ENCODE data around the gene ANKDD1A.

ANKDD1A gene

DNA sequence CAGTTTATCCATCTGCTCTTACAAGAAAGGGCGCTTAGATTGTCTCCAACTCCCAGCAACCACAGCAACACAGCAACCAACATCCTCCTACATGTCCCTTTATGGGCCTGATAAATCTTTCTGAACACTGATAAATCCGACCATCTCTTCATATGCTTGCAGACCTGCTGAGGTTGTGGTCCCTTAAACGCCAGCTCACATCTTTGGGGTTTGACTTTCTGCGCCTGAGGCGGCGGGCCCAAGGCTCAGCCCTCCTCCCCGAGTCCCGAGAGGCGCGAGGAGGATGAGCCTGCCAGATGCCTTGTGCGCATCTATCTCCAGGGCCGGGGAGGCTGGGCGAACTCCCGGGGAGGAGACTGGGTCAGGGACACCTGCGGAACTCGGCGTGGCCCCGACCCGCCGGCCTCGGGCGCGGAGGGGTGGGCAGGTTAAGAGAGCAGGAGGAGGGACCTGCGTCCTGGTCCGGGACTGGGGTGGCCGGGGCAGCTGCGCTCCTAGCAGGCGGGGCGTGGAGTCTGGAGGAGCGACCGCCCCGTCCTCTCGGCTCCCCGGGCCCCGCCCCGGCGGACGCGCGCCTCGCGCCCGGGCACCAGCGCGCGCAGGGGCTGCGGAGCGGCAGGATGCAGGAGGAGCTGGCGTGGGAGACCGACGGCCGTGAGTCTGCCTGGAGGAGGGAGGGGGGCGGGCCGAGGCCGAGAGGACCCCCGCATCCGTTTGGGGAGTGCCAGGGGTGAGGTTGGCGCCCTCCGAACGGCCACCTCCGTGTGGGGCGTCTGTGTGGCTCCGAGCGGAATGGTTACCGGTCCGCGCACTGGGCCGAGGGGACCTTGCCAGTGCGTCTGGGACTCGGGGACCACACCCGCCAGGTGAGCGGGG is at the start of gene ANKDD1A:
TSS of gene ANKDD1A (plus strand) at position 592 of the 876 bp plus-strand sequence. CDS start at position 621, 29 bp downstream.
- DNase-seq = peak; percentile 27

DNA sequence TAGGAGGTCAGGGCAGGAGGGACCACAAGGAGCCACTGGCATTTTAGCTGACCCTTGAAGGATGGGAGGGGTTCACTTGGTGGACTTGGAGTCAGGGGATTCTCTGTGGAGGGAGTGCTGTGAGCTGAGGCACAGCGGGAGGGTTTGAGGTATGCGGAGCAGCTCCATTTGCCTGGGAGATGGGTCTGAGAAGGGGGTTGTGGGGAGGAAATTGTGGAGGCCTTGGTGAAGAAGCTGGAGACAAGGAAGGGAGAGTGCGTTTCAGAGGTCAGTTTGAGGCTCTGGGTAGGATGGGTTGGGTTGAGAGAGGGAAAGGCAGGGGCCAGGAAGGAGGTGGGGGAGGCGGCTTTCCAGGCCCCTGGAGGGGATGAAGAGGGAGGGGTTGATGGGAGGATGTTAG is 49.7 kb upstream of the ANKDD1A start:
- no peak for DNase-seq

DNA sequence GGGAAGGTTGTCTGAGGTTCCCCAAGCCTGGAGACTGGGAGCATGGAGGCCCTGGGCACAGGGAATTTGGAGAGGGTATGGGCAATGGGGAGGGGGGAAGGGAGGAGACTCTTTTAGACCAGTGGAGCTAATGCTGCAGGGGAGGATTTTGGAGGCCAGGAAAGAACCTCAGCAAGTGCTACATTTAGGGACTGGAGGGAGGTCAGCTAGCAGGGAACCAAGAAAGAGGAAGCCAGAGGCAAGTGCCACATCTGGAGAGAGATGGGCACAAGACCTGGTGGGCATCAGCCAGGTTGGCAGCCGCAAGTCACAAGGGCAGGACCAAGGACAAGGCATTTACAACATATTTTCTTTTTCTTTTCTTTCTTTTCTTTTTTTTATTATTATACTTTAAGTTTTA is 49.3 kb upstream of the ANKDD1A start:
- no peak for DNase-seq

DNA sequence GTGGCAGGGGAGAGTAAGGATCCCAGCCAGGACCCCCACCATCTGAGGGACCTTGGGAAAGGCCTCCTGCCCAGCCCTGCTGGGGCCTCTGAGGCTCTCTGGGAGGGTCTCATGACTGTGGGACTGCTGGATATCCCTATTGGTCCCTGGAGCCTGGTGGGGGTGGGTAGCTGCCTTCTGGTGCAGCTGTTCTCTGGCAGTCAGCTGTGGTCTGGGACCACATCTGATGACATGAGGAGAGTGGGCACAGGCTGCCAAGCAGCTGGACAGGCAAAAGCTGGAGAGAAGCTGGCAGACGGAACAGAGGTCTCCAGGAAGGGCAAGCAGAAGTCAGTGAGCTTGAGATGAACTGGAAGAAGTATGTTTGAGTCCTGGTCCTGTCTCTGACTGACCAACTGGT is 47.6 kb upstream of the ANKDD1A start:
- DNase-seq = no peak

DNA sequence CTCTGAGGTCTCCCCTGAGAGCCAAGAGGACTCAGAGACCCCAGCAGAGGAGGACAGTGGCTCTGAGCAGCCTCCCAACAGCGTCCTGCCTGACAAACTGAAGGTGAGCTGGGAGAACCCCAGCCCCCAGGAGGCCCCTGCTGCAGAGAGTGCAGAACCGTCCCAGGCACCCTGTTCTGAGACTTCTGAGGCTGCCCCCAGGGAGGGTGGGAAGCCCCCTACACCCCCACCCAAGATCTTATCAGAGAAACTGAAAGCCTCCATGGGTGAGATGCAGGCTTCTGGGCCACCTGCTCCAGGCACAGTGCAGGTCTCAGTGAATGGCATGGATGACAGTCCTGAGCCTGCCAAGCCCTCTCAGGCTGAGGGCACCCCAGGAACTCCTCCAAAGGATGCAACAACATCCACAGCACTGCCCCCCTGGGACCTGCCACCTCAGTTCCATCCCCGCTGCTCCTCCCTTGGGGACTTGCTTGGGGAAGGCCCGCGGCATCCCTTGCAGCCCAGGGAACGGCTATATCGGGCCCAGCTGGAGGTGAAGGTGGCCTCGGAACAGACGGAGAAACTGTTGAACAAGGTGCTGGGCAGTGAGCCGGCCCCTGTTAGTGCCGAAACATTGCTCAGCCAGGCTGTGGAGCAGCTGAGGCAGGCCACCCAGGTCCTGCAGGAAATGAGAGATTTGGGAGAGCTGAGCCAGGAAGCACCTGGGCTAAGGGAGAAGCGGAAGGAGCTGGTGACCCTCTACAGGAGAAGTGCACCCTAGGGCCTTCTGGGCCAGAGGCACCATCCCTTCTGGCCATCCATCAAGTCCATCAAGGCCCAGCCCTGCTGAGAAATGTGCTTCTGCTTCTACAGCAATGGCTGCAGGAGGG is 46.3 kb upstream of the ANKDD1A start:
- no peak for DNase-seq

DNA sequence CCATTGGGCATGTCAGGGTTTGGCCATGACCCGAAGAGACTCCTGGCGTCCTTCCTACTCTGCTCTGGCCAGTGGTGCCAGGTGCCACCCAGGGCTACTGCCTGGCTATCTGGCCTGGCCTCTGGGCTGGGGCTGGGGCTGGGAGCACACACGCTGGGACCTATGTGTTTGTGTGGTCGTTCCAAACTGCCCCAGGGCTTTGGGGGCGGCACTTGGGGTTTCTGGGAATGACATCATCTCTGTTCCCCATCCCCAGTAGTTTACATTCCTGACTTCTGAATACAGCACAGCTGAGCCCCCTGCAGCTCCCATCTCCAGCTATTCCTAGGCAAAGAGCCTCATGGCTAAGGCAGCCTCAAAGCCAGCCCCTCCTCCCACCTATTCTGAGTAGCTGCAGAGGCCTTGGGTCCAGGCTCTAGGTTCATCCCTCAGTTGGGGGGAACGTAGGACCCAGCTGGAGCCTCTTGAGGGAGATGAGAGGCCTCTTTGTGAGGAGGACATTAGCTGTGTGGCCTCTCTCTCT is 45.6 kb upstream of the ANKDD1A start:
- no peak for DNase-seq

DNA sequence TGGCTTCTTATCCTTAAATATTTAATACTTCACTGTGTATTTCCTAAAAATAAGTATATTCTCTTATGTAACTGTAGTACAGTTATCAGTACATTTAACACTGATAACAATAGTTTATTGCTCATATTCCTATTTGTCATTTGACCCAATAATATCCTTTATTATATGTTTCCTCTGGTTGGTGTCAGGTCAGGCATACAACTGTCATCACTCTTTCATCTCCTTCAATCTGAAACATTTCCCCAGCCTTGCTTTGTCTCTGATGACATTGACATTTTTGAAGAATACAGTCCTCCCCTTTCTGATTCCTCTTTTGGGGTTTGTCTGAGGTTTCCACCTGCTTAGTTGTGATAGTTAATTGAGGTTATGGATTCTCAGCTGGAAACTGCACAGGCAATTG is 42.2 kb upstream of the ANKDD1A start:
- DNase-seq = no peak

DNA sequence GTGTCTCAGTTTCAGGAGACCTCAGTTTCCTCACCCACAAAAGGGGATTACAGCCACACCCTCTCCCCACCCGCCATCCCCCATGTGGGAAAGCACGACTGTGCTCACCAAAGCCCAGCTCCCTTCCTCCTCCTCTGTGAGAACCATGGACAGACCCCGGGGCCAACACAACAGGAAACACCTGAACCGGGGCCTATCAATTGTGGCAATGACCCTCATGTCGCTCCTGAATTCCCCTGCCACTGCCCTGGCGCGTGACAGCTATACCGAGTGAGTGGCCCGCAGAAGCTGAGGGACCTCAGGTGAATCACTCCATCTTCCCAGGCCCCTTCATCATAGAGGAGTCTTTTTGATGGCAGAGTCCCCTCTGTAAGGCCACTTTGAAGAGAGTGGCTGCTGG is 41.3 kb upstream of the ANKDD1A start:
- DNase-seq = no peak

DNA sequence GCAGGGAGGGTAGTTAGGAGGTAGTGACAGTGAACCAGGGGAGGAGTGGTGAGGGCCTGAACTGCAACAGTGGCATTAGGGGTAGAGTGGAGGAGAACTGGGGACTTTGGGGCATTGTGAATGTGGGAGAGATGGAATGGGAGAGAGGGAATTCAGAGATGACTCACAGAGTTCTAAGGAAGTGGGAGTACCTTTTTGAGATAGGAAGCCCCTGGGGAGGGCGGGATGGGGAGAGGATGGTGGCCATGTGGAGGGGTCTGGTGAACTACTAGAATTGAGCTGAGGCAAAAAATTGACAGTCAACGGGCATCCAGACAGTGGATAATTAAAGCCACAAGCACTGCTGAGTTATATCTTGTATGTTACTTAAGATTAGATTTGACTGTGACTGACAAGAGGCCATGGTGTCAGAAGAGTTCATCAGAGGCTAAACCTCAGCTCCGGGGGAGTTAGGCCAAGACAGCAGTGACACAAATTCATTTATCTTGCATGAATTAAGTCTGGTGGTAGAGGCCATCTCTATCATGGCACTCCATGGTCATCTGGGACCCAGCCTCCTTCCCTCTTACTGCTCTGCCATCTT is 36.0 kb upstream of the ANKDD1A start:
- no peak for DNase-seq

DNA sequence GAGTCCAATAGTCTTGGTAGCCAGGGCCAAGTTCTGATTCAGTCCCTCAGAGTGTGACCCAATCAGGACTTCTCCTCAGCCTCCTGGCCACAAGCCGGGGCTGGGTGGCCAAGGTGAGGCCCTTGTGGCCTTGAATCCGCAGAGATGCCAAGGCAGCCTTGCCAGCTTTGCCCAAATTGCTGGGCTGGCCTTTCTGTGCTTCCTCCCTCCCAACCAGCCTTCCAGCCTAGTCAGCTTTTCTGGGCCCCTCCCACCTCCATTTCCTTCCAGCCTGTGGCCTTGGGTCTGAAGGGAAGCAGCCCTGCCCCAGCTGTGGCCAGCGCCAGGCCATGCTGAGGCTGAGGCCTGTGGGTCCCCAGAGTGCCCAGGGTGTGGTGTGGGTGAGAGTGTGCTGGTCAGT is 34.3 kb upstream of the ANKDD1A start:
- DNase-seq = peak; percentile 74

DNA sequence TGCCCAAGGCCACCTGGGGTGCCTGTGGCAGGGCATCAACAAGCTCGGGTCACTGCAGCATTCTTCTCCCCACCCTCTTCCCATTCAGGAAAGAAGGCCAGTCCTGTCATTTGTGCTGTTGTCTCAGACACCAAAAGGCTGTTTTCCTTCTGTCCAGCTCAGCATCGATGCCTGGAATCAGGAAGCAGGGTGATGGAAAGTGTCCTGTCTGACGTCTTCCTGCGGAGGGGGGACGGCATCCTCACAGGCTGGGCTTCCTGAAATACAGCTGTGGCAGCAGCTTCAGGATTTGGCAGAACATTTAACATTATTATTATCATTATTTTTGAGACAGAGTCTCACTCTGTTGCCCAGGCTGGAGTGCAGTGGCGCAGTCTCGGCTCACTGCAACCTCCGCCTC is 33.0 kb upstream of the ANKDD1A start:
- DNase-seq = peak; percentile 42

DNA sequence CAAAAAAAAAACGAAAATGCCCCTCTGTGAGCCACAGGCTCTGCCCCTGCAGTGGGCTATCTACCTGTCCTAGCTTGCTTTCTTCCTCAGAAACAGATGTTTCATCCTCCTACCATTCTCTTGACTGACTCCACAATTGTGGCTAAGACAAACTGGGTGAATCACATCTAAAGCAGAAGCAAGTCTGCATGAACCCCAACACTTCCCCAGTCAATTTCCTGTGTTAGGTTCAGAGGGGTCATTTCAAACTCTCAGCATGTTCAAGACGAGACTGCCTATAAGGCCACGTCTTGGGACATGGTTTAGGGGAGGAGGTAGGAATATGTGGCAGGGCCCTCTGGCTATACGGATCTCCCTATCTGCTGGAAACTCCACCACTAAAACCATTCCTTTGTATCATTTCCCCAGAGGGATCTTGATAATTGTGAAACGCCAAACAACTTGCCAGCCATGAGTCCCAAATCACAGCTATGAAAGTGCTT is 28.6 kb upstream of the ANKDD1A start:
- peak; percentile 93 for DNase-seq

DNA sequence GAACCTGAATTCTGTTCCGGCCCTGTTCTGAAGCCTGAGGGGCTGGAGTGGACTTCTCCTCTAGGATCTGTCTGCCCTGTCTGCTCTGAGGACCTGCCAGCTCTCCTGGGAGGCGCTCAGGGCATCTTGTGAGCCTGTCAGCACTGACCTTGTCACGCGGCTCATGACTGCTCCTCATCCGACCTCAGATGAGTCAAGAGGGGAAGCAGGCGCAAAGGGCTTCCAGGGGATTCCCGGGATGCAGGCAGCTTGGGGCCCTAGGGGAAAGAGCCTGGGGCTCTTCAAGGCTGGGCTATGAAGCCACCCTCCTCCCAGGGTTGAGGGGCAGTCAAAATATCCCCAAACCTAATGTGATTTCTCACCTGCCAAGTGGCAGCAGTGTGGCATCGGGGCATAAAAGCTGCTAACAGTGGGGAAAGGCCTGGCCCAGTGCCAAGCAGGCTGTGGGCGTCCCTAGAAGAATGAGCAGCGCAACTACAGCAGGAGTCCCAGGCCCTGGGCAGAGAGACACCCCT is 27.6 kb upstream of the ANKDD1A start:
- DNase-seq = peak; percentile 100

DNA sequence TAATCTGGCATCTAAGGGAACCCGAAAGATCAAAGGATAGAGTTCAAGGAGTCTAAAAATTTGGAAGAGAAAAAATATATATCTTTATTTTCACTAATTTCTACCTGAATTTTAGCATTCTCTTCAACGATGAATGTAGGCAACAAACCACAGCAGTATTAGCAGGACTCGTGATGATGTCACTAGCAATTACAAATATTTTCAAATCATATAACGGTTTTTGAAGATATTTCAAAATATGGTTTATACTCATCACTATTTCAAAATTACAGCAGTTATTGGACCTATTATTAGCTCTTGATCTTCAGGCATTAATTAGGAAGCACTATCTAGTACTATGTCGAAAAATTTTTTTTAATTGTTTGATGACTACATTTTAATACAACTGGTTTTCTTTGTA is 27.0 kb upstream of the ANKDD1A start:
- peak; percentile 89 for DNase-seq

DNA sequence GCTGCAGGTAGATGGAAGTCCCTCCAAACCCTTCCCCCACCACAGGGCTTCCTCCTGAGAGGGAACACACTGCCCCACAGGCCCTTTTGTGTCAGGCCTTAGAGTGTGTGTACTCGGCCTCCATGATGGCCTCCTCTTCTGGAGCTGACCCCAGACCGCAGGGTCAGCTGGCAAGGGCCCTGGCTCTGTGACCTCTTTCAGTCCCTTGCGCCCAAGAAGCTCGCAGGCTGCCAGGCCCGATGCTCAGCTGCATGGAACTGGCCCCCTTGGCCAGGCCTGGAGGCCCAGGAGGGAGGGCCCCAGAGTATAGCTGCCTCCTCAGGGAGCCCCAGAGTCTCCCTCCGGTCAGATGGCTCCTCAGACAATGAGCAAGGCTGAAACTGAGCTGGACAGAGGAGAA is 23.4 kb upstream of the ANKDD1A start:
- DNase-seq = no peak

DNA sequence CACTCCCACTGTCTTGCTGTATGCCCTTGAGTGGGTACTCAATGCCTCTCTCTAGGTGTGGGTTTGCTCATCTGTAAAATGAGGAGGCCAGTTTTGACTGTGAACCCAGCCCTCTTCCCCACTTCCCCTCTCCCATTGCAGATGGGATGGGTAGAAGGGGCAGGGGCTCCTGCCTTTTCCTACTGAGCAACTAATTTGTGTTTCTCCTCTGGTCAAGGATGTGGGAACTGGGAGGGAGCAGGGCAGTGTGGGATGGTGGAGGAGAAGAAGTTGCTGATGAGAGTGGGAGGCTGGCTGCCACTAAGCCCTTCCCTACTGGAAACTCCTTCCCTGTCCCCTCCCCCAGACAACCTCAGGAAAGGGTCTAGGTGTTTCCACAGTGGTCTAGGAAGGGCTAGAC is 20.1 kb upstream of the ANKDD1A start:
- peak; percentile 42 for DNase-seq

DNA sequence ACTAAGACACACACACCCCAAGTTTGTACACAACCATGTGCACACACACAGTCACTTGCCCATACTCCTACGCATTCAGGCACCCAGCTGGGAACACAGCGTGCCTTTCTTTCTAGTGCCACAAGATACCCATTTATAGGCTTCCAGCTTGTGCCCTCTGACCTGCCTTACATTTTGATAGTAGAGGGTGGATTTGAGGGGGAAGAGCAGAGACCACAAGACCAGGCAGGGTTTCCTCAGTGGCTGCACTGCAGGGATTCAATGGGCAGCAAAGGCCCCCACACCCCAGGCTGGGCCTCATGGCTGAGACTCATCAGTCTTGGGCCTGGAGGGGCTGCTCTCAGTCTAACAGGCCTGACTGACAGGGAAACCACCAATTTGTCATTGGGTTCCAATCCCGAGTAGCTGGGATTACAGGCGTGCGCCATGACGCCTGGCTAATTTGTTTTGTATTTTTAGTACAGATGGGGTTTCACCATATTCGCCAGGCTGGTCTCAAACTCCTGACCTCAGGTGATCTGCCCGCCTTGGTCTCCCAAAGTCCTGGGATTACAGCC is 18.8 kb upstream of the ANKDD1A start:
- DNase-seq = peak; percentile 70

DNA sequence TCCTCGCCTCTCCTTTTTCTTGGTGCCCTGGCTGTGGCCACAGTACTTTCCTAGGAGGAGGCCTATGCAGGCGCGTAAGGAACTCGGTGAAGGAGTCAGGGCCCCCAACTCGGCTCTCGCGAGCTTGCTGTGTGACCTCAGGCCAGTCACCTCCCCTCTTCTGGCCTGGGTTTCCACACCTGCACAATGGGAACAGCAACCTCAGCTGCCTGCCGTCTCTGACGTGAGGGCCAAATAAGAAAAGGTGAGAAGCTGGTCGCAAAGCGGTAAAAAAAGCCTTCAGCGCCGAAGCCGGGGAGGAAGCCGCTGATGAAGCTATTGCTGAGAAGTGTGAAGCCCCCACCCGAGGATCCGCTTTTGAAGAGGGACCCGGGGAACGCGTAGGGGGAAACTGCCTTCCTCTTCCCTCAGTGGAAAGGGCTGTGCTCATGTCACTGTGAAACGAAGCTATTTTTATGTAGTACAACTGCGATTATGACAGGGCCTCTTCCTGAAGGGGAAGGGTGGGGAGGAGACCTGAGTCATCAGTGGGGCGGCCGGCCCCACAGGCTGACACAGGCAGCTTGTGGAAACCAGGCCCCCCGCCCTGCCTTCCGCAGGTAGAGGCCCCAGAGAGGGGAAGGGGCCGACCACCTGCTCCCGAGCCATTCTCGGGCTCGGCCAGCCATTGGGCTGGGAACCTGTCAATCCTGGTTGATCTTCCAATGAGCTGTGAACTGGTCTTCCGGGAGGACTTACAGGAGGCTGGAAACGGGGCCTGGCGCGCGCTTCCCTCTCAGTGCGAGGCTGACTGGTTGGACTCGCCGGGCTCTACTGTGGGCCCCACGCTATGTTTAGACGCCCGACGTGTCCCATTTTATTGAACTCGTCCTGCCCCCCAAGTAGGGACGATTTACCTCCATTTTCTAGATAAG is 18.0 kb upstream of the ANKDD1A start:
- peak; percentile 99 for DNase-seq

DNA sequence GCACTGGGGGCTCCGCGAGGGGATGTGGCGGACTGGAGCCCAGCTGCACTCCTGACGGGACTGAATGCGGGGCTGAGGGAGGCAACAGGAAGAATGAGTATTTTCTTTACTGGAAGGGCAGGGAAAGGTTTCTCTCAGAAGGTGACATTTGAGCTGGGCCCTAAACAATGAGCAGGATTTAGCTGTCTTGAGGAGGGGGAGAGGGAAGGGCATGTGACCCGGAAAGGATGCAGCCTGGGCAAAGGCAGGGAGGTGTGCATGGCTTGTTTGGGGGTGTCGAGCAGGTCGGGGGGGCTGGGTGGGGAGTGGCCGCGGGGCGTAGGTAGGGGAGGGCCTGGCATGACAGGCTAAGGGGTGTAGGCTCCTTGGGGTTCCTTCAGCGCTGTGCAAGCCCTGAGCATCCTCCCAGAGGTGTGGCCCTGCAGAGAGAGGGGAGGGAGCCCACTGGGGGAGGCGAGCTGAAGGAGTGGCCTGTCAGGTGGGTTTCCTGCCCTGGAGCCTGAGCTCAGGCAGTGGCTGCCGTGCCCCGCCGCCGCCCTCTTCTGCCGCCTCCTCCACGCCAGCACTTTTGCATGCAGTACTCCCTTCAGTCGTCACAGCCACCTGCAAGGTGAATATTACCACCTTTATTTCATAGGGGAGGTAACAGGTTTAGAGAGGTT is 17.2 kb upstream of the ANKDD1A start:
- no peak for DNase-seq

DNA sequence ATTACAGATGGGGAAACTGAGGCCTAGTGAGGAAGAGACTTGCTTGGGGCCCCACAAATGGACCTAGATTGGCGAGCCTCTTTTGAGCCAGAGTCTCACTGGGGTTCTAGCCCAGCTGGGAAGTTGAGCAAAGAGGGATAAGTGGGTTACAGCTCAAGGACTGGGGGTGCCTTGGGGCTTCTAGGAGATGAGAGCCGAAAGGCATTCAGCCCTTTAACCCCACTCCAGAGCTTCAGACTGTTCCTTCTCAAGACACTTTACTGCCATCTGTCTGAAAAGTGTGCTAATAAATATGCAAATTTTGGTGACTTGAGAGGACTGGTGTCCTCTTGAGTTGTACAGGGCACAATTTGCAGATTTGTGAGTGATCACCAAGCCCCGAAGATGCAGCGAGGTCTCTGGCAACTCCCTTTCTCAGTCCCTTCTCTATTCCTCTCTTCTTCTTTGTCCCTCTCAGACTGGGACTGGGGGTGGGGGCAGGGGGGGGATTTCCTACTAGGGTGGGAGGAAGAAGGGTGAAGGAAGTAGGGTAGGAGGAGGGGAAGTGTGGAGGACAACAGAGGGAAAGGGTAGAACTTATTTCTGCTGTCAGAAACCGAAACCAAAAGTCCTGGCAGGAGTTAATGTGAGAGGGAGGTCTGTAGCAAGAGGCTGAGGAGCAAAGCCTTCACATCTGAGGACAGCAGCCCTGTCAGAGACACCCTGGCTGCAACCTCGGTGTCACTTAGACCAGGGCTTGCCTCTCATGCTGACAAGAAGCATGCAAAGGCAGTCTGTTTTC is 16.2 kb upstream of the ANKDD1A start:
- peak; percentile 98 for DNase-seq

Data from inflammatory macrophage treated with lipopolysaccharide for 4 hours (primary cell).